GM18520 (cell line): ENCODE measurements around the gene SLC9A5.

Source experiments
- ATAC-seq: cut with Tn5 transposase; IDR thresholded peaks from one replicate; pipeline ENCODE4 v1.9.1; 2021; ENCODE audit not compliant: unreplicated experiment

The SLC9A5 gene

DNA sequence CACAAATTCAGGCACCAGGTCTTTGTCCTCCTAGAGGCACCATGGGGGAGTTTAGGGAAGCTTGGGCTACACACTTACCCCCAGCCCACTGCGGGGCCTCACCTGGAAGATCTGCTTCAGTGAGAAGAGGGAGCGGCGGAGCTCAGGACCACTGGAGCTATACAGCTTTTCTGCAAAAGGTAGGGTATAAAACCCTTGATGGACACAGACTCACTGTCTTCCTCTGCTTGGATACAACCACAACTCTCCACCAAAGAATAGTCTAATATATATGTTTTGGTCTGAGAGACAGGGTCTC is 10.6 kb upstream of the SLC9A5 start:
- ATAC-seq = no peak

- ATAC-seq = no peak
Measured at GRCh38 chr16:67238806-67239470, 9.8 kb upstream of the SLC9A5 start.

- ATAC-seq = no peak
Measured at GRCh38 chr16:67240506-67240905, 8.3 kb upstream of the SLC9A5 start.

DNA sequence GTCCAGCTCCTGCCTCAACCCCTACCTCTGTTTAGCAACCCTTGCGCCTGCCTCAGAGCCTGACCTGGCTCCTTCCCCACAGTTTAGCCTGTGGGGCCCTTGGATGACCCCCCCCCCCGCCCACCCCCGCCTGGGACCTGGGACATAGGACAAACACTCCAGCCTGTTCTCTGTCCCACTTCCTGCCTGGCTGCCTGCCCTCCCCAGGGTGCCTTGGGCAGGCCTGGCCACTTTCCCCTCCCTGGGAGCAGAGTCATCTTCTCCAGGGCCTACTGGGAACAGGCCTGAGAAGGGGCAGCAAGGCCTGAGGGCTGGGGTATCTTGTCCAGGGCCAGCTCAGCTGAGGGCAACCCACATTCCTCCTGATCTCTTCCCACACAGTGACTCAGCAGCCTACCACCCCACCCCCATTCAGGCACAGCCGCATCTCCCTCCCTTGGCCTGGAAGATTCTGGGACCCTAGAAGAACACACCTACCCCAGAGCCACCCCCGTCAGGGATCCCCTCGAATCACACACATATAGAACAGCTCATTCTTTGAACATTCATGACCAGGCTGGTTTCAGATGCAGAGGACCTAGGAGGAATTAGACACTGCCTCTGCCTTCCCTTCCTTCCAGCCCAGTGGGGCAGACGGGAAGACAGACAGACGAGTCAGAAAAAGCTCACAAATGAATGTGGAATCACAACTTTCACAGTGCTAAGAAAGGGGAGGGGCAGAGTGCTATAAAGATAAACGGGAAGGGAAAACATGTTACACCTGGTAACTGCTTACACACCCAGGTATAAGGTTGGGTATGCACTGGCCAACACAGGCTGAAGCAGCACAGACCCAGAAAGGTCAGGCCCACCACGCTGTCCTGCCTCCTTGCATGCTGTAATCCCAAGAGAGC is 7.5 kb upstream of the SLC9A5 start:
- ATAC-seq = no peak

DNA sequence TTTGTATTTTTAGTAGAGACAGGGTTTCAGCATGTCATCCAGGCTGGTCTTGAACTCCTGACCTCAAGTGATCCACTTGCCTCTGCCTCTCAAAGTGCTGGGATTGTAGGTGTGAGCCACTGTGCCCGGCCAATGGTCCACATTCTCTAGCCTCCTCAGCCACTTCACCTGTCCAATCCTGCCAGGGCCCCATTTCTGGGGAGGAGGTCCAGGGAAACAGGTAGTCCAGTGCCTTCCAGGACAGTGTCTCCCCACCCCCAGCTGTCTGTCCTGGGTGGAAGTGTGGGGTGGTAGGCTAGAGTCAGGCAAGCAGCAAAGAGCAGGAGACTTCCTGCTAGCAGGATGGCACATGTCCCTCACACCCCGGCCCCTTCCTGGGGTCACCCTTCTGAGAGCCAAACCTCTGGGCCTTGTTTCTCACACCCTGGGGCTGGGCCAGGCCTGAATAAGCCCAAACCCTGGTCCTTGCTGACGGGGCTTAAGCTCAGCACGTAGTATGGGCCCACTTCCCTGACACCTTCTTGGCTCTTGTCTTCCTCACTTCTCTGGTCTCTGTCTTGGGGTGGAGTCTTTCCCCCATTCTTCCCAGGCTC is 6.5 kb upstream of the SLC9A5 start:
- ATAC-seq = no peak

DNA sequence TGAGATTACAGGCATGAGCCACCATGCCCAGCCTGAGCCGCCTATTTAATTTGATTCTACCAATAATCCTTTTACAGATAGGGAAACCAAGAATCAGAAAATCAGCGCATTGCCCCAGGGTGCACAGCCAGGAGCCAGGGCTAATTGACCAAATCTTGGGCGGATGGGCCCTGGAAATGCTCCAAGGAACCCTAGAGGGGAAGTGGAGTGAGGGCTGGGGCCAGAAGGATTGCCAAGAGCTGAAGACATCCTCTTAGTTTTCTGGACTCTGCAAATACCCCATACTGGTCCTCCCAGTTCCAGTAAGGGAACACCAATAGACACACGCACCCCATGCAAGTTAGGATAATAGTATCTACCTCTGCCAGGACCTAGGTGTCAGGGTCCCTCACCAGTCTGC is 5.3 kb upstream of the SLC9A5 start:
- ATAC-seq = no peak

DNA sequence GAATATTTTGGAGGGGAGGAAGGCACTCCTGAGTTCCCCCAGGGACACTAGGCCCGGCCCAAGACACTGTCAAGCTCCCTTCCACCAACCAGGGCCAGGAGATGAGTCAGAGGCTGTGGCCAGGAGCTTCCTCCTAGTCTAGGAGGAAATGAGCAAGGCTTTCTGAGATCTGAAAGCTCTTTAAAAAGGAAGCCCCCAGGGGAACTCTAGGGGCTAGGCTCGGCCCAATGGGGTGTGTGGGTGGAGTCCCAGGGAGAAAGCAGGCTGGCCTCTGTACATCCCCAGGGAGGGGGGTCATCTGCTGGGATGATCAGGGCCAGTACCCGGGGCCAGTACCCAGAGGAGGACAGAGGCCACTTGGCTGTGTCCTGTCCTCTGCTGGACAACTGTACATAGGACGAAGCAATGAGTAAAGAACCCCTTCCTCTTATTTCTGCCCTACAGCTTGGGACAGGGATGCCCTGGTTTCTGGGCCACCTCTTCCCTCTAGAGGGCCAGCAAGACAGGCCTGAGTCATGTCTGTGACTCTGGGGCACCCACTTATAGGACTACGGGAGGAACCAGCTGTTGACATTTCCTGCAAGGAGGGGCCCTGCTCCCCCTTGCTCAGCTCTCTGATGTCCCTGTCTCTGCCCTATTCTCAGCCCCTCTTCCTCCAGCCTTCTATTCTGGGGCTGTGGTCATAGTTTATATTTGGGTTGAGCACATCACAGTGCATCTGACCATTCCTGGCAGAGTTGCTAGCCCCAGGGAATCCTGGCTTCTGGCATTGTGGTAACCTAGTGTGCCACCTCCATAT is 4.2 kb upstream of the SLC9A5 start:
- peak; percentile 49 for ATAC-seq

GRCh38 chr16:67245186-67245585 is 3.6 kb upstream of the SLC9A5 start:
- ATAC-seq = no peak

DNA sequence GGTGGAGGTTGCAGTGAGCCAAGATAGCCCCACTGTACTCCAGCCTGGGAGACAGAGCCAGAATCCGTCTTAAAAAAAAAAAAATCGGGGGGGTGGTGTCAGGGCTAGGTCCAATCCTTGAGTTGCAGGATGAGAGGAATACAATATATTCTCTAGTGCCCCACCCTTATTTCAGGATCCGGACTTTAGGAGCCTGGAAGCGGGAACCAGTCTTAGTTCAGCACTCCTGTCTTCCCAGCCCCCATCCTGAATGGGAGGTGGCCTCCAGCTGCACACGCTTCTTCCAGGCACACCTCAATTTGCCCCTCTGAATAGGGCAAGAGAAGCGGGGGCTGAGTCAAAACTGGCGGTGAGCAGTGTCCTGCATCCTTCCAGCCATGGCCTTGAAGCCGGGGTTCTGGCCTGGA is 3.1 kb upstream of the SLC9A5 start:
- no peak for ATAC-seq

- no peak for ATAC-seq
Measured at GRCh38 chr16:67246081-67246755, 2.6 kb upstream of the SLC9A5 start.

DNA sequence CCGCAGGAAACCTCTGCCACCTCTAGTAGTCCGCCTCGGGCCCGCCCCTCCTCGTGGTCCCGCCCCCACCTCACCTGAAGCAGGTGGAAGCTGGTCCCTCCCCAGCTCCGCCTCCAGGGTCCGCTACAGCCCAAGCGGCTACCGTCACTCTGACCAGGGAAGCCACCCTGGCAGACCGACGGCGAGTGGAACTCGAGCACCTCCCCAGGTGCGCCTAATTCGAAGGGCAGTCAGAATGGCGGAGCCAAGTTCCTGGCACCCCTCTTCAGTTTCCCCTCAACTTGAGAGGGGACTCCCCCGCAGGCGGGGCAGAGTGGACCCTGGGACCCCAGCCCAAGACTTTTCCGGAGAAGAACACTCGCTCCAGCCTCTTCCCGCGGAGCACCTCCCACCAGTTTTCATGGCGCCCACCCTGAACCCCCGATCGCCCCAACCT is 2.0 kb upstream of the SLC9A5 start:
- ATAC-seq = no peak

GRCh38 chr16:67247192-67248072 is 1.3 kb upstream of the SLC9A5 start, which contains the start of gene FHOD1:
Gene FHOD1 (minus strand): TSS chr16:67247481. CDS start chr16:67247410, 71 bp downstream.
- peak; percentile 33 for ATAC-seq

GRCh38 chr16:67248073-67248400 is 742 bp upstream of the SLC9A5 start:
- no peak for ATAC-seq

- no peak for ATAC-seq
Measured at GRCh38 chr16:67249178-67250044, 632 bp downstream of the SLC9A5 start.

DNA sequence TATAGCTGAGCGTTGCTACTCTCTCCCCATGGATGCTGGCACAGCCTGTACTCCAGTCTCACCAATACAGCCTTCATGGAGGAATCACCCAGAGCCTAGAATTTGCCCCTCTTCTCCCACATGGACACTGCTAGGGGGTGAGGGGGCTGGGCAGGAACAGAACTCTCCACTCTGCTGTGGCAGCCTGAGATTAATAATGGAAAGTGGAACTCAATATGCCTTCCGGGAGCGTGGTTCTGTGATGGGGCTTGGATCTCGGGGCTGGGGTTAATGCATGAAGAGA is 1.2 kb downstream of the SLC9A5 start:
- no peak for ATAC-seq

- ATAC-seq = no peak
Measured at GRCh38 chr16:67252609-67253497, 4.1 kb downstream of the SLC9A5 start.

DNA sequence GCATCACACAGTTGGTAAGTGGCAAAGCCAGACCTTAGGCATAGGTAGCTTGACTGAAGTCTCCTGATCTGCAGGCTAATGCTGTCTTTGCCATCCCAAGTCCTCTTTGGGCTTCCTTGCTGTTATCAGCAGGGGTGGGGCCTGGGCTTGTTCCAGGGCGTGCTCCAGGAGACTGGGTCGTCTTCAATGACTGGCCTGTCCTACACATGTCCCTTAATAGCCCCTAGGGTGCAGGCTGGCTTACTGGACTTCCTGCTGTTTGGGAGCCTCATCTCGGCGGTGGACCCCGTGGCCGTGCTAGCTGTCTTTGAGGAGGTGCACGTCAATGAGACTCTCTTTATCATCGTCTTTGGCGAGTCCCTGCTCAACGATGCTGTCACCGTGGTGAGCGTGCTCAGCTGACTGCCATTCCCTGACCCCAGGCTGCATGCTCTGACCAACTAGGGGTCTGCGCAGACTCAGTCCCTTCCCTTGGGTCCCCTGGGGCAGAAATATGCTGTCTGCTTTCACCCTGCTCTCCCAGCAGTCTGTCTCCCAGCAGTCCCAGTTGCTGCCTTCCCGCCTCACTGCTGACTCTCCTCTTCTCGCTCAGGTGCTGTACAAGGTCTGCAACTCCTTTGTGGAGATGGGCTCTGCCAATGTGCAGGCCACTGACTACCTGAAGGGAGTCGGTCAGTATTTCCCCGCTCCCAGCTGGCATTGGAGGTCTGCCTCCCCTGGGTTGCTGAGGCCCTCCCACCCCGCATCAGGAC is 6.2 kb downstream of the SLC9A5 start:
- ATAC-seq = no peak
